ENCODE data around the gene VPS16. TPM values are rescaled to one million over a fixed set of nuclear protein-coding genes. Genes with fewer than 3 reads are reported as not detected.

Gene VPS16
- polyA plus RNA-seq, 1 experiment = 33.5 TPM

DNA sequence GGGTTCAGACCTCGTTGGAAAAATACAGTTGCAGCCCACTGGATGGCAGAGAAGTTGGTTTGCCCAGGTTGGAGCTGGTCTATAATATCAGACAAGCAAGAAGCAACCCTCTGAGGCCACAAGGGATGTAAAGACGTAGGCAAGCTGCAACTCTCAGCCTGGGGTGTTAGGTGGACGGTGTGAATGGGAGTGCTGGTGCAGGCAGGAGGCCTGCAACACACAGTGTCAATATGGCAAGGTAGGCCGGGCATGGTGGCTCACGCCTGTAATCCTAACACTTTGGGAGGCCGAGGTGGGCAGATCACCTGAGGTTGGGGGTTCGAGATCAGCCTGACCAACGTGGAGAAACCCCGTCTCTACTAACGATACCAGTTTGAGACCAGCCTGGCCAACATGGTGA, 10.5 kb downstream of the VPS16 start:
- DNase-seq (ENCODE audit: low read depth, low spot score) = no peak
- Histone ChIP-seq H3K9me3 (ENCODE audit: control insufficient read depth, insufficient read depth, low read length) (no peaks in the 10 kb centered on the region), H3K27ac (ENCODE audit: low read depth, low read length) (no peak overlapping the region), H3K27me3 (ENCODE audit: control insufficient read depth, insufficient read depth, low read length) (no peaks in the 10 kb centered on the region), H3K4me3 (ENCODE audit: low read depth, low read length) (no peak overlapping the region)
- CTCF ChIA-PET = interaction anchor here (0.7 to 2.9 kb wide), 12 partner anchors 8 to 163 kb away, joined by 3 to 40 read pairs (median 6); partner anchors contain the start of genes PCED1A and VPS16
- POLR2A ChIA-PET = no interaction called here
- TF ChIP-seq, protein P1, sequence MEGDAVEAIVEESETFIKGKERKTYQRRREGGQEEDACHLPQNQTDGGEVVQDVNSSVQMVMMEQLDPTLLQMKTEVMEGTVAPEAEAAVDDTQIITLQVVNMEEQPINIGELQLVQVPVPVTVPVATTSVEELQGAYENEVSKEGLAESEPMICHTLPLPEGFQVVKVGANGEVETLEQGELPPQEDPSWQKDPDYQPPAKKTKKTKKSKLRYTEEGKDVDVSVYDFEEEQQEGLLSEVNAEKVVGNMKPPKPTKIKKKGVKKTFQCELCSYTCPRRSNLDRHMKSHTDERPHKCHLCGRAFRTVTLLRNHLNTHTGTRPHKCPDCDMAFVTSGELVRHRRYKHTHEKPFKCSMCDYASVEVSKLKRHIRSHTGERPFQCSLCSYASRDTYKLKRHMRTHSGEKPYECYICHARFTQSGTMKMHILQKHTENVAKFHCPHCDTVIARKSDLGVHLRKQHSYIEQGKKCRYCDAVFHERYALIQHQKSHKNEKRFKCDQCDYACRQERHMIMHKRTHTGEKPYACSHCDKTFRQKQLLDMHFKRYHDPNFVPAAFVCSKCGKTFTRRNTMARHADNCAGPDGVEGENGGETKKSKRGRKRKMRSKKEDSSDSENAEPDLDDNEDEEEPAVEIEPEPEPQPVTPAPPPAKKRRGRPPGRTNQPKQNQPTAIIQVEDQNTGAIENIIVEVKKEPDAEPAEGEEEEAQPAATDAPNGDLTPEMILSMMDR (IDR thresholded peaks at IDR 0.05; ENCODE audit: low read depth, low read length) = no peak

- TF ChIP-seq, protein P1 (IDR thresholded peaks at IDR 0.05; ENCODE audit: low read depth, low read length) = no peak
- no peak overlapping the region for H3K27ac ChIP-seq (ENCODE audit: low read depth, low read length)
- H3K4me3 ChIP-seq (ENCODE audit: low read depth, low read length) = no peak overlapping the region
- ChIA-PET CTCF (interaction anchor here (1.7 kb wide), 1 partner anchor 8 kb away, joined by 4 read pairs; no protein-coding TSS in a partner anchor), POLR2A (no interaction called here)
- H3K9me3 ChIP-seq (ENCODE audit: control insufficient read depth, insufficient read depth, low read length) = no peaks in the 10 kb centered on the region
- DNase-seq (ENCODE audit: low read depth, low spot score) = no peak
- H3K27me3 ChIP-seq (ENCODE audit: control insufficient read depth, insufficient read depth, low read length) = no peaks in the 10 kb centered on the region
Observed at GRCh38 chr20:2858591-2858990, 18.0 kb downstream of the VPS16 start.

DNA sequence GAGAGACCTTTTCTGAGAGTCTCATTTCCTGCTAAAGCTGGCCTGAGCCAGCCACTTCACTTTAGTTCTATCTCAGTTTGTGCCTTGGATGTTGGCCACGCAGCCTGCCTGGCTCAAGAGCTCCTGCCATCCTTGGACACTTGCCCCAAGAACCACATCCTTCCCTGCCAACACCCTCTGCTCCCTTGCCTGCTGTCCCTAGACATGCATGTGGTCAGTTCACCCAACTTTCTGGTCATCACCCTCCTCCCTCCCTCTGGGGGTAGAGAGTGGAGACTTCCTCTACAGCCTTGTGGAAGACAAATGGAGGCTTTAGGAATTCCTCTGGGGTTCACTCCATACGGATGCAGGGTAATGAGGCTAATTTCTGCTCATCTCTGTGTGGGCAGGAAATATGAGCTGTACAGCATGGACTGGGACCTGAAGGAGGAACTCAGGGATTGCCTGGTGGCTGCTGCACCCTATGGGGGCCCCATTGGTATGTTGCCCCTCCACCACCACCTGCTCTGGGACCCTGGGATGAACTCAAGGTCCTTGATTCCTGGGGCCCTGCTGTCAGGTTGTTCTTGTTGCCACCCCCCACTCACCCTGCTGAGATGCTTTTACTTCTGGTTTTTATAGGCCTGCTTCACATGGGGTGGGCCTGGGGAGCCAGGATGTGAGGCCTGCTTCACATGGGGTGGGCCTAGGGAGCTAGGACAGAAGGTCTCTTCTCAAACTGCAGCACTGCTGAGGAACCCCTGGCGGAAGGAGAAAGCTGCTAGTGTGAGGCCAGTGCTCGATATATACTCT, 19.0 kb downstream of the VPS16 start:
- H3K9me3 ChIP-seq (ENCODE audit: control insufficient read depth, insufficient read depth, low read length) = no peaks in the 10 kb centered on the region
- H3K27me3 ChIP-seq (ENCODE audit: control insufficient read depth, insufficient read depth, low read length) = no peaks in the 10 kb centered on the region
- TF ChIP-seq, protein P1 (IDR thresholded peaks at IDR 0.05; ENCODE audit: low read depth, low read length) = no peak
- ChIA-PET CTCF (interaction anchor here (0.6 to 1.7 kb wide), 3 partner anchors 8 to 173 kb away, joined by 3 to 4 read pairs (median 3); no protein-coding TSS in a partner anchor), POLR2A (no interaction called here)
- no peak for DNase-seq (ENCODE audit: low read depth, low spot score)
- H3K27ac ChIP-seq (ENCODE audit: low read depth, low read length) = no peak overlapping the region
- H3K4me3 ChIP-seq (ENCODE audit: low read depth, low read length) = no peak overlapping the region

DNA sequence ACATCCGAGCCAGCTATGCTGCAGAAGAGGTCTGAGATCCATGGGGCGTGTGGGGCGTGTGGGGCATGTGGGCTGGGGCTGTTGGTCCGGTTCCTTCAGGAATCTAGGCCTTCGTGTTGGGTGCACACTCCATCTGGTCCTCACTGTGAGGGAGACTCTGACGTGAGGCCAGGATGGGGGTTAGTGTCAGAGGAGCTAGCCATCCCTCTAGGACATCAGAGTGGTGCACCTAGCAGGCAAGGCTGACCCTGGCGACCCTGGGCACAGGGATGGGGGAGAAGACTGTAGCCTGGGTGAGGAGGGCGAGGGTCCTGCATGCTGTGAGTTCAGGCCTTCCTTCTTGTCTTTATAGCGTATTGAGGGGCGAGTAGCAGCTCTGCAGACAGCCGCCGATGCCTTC, 24.1 kb downstream of the VPS16 start:
- Histone ChIP-seq H3K9me3 (ENCODE audit: control insufficient read depth, insufficient read depth, low read length) (no peaks in the 10 kb centered on the region), H3K27me3 (ENCODE audit: control insufficient read depth, insufficient read depth, low read length) (no peaks in the 10 kb centered on the region), H3K27ac (ENCODE audit: low read depth, low read length) (no peak overlapping the region), H3K4me3 (ENCODE audit: low read depth, low read length) (no peak overlapping the region)
- DNase-seq (ENCODE audit: low read depth, low spot score) = no peak
- CTCF ChIA-PET = interaction anchor here (0.5 kb wide), 1 partner anchor 13 kb away, joined by 3 read pairs; no protein-coding TSS in a partner anchor
- POLR2A ChIA-PET = no interaction called here
- TF ChIP-seq, protein P1 (IDR thresholded peaks at IDR 0.05; ENCODE audit: low read depth, low read length) = no peak

DNA sequence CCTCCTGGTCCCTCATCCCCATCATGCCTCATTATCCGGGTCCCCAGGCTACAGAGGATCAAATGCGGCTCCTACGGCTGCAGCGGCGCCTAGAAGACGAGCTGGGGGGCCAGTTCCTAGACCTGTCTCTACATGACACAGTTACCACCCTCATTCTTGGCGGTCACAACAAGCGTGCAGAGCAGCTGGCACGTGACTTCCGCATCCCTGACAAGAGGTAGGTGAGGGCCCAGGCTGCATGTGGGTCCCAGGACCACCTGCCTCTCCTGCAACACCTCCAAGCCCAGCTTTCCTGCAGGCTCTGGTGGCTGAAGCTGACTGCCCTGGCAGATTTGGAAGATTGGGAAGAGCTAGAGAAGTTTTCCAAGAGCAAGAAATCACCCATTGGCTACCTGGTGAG, 24.6 kb downstream of the VPS16 start:
- TF ChIP-seq, protein P1 (IDR thresholded peaks at IDR 0.05; ENCODE audit: low read depth, low read length) = no peak
- Histone ChIP-seq H3K27ac (ENCODE audit: low read depth, low read length) (no peak overlapping the region), H3K27me3 (ENCODE audit: control insufficient read depth, insufficient read depth, low read length) (no peaks in the 10 kb centered on the region), H3K4me3 (ENCODE audit: low read depth, low read length) (no peak overlapping the region), H3K9me3 (ENCODE audit: control insufficient read depth, insufficient read depth, low read length) (no peaks in the 10 kb centered on the region)
- ChIA-PET POLR2A (no interaction called here), CTCF (no interaction called here)
- DNase-seq (ENCODE audit: low read depth, low spot score) = no peak

Measured in AG04450 (cell line).